ENCODE measurements around the gene ZDHHC22.

Gene ZDHHC22

DNA sequence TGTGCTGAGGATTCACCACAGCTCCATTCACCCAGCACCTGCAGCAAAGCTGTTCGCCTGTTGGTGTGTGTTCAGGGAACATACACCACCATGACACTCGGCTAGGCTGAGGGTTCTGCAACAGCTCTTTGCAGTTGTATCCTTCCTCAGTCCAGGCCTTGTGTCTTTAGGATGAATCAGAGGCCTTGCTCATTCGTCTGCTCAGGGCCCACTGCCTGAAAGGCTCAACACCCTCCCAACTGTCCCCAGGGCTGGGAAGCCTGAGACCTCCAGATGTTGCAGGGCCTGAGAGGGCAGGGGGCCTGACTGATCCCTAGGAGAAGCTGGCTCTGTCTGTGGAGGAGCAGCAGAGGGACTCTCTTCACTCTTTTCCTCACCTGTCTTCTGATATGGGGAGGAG is 11.2 kb downstream of the ZDHHC22 start:
- in situ Hi-C loops (cut with MboI; ENCODE audit: low sequenced_read_pairs) = no loop called here
- H3K9me3 ChIP-seq = no peaks in the 10 kb centered on the region
- no peak overlapping the region for H3K4me3 ChIP-seq
- no peaks in the 10 kb centered on the region for H3K36me3 ChIP-seq (replicated peaks)
- peaks cover 18% of the 10 kb centered on the region for H3K27me3 ChIP-seq (ENCODE audit: low read depth)
- no peak for DNase-seq (ENCODE audit: low spot score in 2 of 2)
- H3K4me1 ChIP-seq = no peaks in the 10 kb centered on the region

DNA sequence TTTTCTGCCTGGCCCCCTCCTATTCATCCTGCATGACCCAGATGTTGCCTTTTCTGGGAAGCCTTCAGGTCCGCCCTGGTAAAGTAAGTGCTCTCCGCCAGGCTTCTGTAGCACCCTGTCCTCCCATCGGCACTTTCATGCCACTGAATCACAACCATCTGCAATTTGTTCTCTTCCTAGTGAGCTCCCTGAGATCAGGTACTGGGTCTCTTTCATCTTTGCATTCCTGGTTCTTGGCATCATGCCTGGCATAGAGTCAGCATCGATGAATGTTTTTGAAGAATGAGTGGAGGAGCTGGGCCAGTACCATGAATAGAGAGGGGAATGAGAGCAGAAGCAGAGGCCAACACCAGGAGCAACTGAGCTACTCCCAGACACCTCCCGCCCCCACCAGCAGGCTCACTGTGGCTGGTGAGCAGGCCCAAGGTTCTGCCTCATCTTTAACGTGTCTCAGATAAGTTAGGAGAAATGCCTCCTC is 13.1 kb downstream of the ZDHHC22 start:
- Histone ChIP-seq H3K4me3 (no peak overlapping the region), H3K4me1 (no peaks in the 10 kb centered on the region), H3K36me3 (replicated peaks) (no peaks in the 10 kb centered on the region), H3K9me3 (no peaks in the 10 kb centered on the region), H3K27me3 (ENCODE audit: low read depth) (peaks cover 7% of the 10 kb centered on the region)
- in situ Hi-C loops (cut with MboI; ENCODE audit: low sequenced_read_pairs) = no loop called here
- DNase-seq (ENCODE audit: low spot score in 2 of 2) = no peak

DNA sequence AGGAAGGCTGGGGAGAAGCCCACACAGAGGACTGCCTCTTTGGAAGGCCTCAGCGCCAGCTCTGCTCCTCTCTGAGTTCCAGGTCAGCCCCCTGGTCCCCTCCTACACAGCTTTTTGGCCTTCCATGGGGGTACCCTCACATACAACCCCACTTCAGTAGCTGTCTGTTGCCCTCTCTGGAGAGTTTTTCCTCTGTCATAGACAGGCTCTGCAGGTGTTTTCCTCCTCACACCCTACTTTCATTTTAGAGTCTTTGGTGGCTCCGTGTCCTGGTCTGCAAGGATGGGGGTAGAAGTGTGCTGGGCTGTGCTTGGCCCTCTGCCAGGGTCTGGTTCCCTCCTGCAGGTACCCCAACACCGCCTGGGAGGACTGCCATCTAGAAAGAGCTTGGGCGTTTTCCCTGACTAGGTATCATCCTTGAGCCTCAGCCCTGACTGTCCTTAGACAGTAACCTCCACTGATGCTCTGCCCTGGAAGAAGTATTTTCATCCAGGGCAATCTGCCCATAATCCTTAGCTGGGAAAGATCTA is 15.1 kb downstream of the ZDHHC22 start:
- no peak for DNase-seq (ENCODE audit: low spot score in 2 of 2)
- Histone ChIP-seq H3K27me3 (ENCODE audit: low read depth) (peaks cover 6% of the 10 kb centered on the region; the same call in 1 of the 2 replicates), H3K36me3 (replicated peaks) (no peaks in the 10 kb centered on the region), H3K4me1 (no peaks in the 10 kb centered on the region), H3K9me3 (no peaks in the 10 kb centered on the region), H3K4me3 (no peak overlapping the region)
- in situ Hi-C loops (cut with MboI; ENCODE audit: low sequenced_read_pairs) = no loop called here

DNA sequence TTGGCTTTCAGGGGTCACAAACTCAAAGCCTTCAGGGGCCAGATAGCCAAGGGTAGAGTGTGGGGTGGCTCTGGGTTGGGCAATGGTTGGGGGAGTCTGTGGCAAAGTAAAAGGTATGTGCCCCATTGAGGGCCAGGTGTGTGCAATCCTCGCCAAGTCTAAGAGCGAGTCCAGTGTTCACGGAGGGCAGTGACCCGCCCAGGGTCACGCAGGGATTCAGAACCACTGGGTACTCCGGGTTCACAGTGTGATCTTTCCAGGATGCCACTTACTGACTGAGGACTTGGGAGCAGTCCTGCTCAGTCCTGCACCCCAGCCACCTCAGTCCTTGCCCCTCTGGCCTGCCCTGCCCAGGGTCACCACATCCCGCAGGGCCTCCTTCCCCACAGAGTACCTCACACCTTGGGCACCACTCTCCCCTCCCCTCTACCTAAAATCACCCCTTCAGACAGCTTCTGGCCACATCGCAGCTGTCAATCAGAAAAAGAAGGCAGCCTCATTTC is 15.7 kb downstream of the ZDHHC22 start:
- Histone ChIP-seq H3K4me1 (no peaks in the 10 kb centered on the region), H3K4me3 (no peak overlapping the region), H3K27me3 (ENCODE audit: low read depth) (peaks cover 6% of the 10 kb centered on the region; the same call in 1 of the 2 replicates), H3K9me3 (no peaks in the 10 kb centered on the region), H3K36me3 (replicated peaks) (no peaks in the 10 kb centered on the region)
- no peak for DNase-seq (ENCODE audit: low spot score in 2 of 2)
- in situ Hi-C loops (cut with MboI; ENCODE audit: low sequenced_read_pairs) = no loop called here

DNA sequence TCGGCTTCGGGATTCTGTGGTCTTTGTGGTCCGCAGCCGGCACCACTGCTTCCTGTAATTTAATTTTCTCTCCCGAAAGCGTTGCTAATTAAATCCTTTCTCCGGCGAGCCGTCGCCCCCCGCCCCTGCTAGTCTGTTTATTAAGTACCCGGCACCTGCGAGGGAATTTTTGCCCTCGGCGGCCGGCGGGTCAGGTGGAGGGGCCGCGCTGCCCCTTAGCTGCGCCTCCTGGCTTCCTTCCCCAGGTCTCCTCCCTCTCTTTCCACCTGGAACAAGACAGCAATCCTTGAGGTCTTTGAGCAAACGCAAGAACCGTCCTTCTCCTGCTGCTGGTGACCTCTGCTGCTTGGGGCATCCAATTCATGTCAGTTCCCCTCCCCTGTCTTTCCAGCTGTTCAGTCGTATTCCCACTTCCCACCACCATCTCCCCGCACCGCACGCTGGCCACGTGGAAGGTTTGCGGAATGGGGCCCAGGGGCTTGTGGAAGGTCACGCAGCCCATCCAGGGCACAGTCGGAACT is 16.2 kb downstream of the ZDHHC22 start:
- Histone ChIP-seq H3K4me3 (peak overlapping the region; percentile 39), H3K36me3 (replicated peaks) (no peaks in the 10 kb centered on the region), H3K4me1 (no peaks in the 10 kb centered on the region), H3K9me3 (no peaks in the 10 kb centered on the region), H3K27me3 (ENCODE audit: low read depth) (peaks cover 6% of the 10 kb centered on the region; the same call in 1 of the 2 replicates)
- no peak for DNase-seq (ENCODE audit: low spot score in 2 of 2)
- in situ Hi-C loops (cut with MboI; ENCODE audit: low sequenced_read_pairs) = no loop called here

DNA sequence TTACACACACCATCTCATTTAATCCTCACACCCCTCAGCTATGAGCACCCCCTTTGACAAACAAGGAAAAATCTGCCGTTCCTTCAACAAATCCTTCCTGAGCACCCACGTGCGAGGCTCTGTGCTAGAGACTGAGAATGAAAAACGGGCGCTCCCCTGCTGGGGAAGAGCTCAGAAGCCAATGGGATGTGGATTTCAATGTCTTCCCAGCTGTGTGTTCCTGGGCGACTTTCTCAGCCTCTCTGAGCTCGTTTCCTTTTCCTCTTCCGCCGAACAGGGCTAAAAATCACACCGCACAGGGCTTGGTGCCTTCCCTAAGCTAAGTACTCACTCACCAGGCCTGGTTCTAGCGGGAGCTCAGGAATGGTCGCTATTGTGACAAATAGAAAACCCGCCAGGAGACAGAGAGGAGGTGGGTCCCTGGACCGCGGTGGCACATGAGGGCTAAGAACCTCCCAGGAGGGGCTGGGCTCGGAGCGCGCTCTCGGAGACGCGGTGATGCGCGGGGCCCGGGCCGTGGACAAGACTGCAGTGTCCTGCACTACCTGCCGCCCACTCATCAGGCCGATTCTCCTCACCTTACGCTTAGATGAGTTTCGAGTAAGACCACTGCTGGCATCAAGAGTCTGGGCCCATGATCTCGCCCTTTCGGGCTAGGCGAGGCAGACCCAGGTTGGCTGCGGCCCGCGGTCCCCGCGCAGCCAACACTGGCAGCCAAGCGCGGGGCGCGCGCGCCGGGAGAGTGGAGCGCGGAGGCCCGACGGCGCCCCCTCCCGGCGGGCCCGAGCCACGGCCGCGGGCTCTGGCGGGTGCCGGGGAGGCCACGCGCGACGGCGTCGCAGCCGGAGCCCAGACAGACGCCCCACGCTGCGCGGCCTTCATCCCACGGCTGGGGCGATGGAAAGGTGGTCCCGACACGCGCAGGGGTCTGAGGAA is 17.0 kb downstream of the ZDHHC22 start:
- in situ Hi-C loops (cut with MboI; ENCODE audit: low sequenced_read_pairs) = no loop called here

DNA sequence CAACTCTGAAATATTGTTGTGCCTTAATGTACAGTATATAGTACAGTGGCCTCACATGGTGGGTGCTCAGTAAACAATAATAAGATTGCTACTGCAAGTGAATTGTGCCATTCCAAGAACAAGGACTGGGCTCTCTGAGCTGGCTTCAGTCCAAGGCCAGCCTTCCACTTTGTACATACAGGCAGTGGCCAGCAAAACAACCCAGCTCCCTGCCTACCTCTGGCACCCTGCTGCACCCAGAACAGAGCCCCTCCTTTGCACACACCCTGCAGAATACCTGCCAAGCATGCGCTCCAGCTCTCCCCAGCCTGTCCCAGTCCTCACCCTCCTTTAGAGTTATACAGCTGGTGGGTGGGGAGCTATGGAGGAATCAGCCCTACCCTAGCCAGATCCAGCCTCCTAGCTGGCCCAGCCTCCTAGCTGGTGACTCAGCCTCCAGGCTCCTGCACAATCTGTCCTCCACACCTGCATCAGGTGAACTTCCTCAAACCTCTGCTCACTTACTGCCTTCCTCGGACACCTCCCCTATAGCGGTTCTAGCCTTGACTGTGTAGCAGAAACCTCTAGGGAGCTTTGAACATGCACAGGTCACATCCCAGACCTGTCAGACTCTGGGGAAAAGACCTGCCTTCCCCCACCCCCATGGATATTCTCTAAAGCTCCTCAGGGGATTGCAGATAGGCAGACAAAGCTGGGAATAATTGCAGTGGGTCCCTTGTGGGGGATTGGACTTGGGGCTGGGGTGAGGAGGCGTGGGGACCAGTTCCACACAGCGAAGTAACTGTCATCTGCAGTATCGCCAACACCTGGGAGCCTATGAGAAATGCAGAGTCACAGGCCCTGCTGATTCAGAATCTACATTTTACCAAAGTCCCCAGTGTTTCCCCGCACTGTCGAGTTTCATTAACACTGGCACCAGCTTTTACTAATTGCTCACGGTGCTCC is 17.9 kb downstream of the ZDHHC22 start:
- Histone ChIP-seq H3K9me3 (no peaks in the 10 kb centered on the region), H3K4me3 (no peak overlapping the region), H3K36me3 (replicated peaks) (no peaks in the 10 kb centered on the region), H3K4me1 (no peaks in the 10 kb centered on the region), H3K27me3 (ENCODE audit: low read depth) (peaks cover 6% of the 10 kb centered on the region; the same call in 1 of the 2 replicates)
- in situ Hi-C loops (cut with MboI; ENCODE audit: low sequenced_read_pairs) = no loop called here
- no peak for DNase-seq (ENCODE audit: low spot score in 2 of 2)

More for the DNA sequence above, 17.0 kb downstream of the ZDHHC22 start:
- no peaks in the 10 kb centered on the region for H3K36me3 ChIP-seq (replicated peaks)
- H3K27me3 ChIP-seq (ENCODE audit: low read depth) = peaks cover 6% of the 10 kb centered on the region; the same call in 1 of the 2 replicates
- no peaks in the 10 kb centered on the region for H3K9me3 ChIP-seq
- no peaks in the 10 kb centered on the region for H3K4me1 ChIP-seq
- DNase-seq (ENCODE audit: low spot score in 2 of 2) = peak in 1 of 2 experiments; percentile 62
- H3K4me3 ChIP-seq = peak overlapping the region; percentile 39

DNA sequence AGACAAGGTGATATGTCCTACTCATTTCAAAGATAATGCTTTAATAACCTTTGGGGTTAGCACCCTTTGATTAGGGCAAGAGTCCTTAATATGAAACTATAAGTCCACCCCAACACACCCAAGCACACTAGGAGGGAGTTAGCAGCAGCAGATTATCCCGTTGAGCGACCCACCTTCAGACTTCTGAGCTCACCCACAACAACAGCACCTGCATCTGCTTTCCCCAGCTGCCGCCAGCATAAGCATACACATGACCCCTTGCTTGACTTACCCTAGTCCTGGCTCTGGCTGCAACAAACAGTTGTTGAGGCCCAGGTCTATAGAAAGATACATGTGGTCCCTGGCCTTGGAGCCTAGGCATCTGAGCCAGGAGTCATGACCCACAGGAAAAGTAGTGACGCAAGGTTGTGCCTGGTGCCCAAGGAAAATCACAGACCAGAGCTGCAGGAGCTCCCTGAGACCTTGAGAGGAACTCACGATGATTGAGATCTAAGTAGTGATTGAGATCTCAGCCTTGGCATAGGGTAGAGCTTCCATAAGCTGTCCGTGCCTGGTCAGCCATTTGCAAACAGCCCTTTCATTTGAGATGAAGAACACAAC is 19.0 kb downstream of the ZDHHC22 start:
- no peak for DNase-seq (ENCODE audit: low spot score in 2 of 2)
- H3K36me3 ChIP-seq (replicated peaks) = no peaks in the 10 kb centered on the region
- no peaks in the 10 kb centered on the region for H3K9me3 ChIP-seq
- no peaks in the 10 kb centered on the region for H3K4me1 ChIP-seq
- no peak overlapping the region for H3K4me3 ChIP-seq
- H3K27me3 ChIP-seq (ENCODE audit: low read depth) = peaks cover 6% of the 10 kb centered on the region; the same call in 1 of the 2 replicates
- in situ Hi-C loops (cut with MboI; ENCODE audit: low sequenced_read_pairs) = no loop called here

DNA sequence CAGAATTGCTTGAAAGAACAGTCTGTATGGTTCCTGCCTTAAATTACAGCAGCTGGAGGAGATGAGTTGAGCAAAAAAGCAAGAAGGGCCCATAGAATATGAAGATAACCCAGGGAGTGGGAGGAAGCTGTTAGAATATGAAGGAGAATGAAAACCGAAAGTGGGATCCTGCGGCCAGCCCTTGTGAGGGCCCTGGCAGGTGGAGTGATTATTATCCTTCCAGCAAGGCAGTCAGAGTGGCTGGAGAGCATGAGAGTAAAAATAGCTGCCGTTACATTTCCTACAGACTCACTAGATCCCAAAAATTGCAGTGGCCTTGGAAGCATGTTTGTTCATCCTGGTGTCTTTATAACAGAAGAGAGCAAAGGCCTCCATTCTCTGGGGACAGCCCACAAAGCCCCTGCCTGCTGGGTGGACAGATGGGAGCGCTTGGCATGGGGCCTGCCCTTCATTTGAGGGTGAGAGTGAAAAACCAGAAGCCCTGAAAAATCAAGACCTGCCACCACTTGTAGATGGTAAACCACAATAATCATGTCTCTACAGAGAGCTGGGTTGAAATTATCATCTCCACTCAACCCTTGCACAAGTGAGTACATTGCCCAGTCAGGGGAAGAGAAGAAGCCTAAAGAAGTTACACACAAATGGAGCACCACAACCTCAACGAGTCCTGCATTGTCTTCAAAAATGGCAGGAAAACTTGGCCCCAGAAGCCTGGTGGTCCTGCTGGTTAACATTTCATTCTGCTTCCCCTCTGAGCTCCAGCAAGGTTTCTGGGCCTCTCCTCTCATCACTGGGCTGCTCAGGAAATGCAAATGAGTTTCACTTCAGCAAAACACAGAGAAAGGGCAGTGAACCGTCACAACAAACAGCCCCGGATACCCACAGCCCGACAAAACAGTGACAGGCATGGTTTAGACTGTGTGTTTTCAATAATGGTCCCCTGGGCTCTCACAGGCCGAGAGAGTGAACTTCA is 20.5 kb downstream of the ZDHHC22 start:
- no peaks in the 10 kb centered on the region for H3K9me3 ChIP-seq
- H3K36me3 ChIP-seq (replicated peaks) = peaks cover 7% of the 10 kb centered on the region
- in situ Hi-C loops (cut with MboI; ENCODE audit: low sequenced_read_pairs) = no loop called here
- H3K4me1 ChIP-seq = no peaks in the 10 kb centered on the region
- DNase-seq (ENCODE audit: low spot score in 2 of 2) = no peak
- no peak overlapping the region for H3K4me3 ChIP-seq
- peaks cover 6% of the 10 kb centered on the region; the same call in 1 of the 2 replicates for H3K27me3 ChIP-seq (ENCODE audit: low read depth)

DNA sequence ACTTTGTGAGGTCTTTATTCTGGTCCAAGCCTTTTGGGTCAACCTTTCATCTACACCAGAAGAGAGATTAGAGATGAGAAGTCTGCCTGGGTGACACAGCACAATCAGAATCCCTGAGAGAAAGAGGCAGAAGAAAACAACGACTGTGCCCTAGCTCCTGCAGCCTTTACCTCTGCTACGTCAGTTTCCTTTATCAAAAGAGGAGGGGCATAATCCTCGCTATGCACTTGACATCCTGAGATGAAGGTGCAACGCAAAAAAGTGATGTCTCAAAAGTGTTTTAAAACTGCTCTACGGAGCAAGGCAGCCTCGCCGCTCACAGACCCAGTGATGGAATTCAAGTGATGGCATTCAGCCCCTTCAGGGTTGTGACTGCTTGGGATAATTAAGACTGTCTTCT is 21.7 kb downstream of the ZDHHC22 start:
- Histone ChIP-seq H3K36me3 (replicated peaks) (peaks cover 7% of the 10 kb centered on the region), H3K4me1 (no peaks in the 10 kb centered on the region), H3K9me3 (no peaks in the 10 kb centered on the region), H3K4me3 (no peak overlapping the region), H3K27me3 (ENCODE audit: low read depth) (no peaks in the 10 kb centered on the region)
- no peak for DNase-seq (ENCODE audit: low spot score in 2 of 2)
- in situ Hi-C loops (cut with MboI; ENCODE audit: low sequenced_read_pairs) = no loop called here

DNA sequence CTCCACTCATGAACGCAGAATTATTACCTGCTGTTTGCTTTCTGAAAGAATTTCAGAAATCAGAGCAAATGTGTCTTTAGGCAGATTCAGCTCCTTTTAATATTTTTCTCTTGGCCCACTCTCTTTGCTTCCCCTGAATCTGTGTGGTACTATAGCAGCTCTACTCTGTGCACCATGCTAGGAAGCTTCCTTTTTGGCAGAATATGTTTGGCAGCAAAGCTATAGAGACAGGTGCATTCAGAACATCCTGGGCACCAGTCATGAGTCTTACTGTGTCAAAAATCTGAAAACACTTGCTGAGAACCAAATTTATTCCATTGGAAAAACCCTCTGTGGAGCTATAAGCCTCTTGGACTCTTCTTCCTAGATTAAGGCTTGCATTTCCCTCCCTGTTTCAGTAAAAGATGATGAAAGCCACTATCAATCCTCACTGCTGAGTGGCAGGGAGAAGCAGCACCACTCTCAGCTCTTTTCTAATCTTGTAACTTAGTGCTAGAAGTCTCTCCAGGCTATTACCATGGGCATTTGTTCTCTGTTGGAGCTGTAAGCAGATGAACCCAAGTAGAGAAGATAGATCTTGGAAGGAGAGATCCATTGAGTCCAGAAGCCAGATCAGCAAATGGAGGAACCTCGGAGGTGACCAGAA is 25.3 kb downstream of the ZDHHC22 start:
- no peaks in the 10 kb centered on the region for H3K9me3 ChIP-seq
- DNase-seq (ENCODE audit: low spot score in 2 of 2) = no peak
- H3K4me3 ChIP-seq = no peak overlapping the region
- peaks cover 24% of the 10 kb centered on the region for H3K36me3 ChIP-seq (replicated peaks)
- in situ Hi-C loops (cut with MboI; ENCODE audit: low sequenced_read_pairs) = no loop called here
- no peaks in the 10 kb centered on the region for H3K4me1 ChIP-seq
- no peaks in the 10 kb centered on the region for H3K27me3 ChIP-seq (ENCODE audit: low read depth)

DNA sequence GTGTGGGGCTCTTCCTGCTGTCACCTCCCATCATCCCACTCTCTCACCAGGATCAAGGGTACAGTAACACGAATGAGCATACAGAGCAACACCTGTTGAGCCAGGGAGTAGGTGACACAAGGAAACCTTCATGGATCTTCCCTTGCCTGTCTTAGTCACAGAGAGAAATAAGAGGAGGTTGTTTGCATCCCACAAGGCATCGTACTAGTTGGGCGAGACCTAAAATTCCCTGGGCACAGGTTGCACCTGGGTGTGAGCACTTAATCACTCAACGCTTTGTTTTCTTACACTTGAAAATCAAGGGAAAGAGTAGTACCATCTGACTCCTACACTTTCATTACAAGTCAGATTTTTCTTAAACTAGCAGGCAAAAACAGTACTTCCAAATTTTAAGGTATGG is 27.0 kb downstream of the ZDHHC22 start:
- H3K4me3 ChIP-seq = no peak overlapping the region
- DNase-seq (ENCODE audit: low spot score in 2 of 2) = no peak
- no peaks in the 10 kb centered on the region for H3K27me3 ChIP-seq (ENCODE audit: low read depth)
- in situ Hi-C loops (cut with MboI; ENCODE audit: low sequenced_read_pairs) = no loop called here
- no peaks in the 10 kb centered on the region for H3K9me3 ChIP-seq
- H3K36me3 ChIP-seq (replicated peaks) = peaks cover 29% of the 10 kb centered on the region
- no peaks in the 10 kb centered on the region for H3K4me1 ChIP-seq

Data from HAP-1 (cell line).